HS-5 (cell line): ENCODE data around the gene TMEM94.
"Not testable (repeated sequence)": the region's sequence is repeated elsewhere in the genome, so short reads cannot be mapped to it uniquely, and the experiment has no call there.

Experiments
- DNase-seq: peaks from one replicate; pipeline ENCODE4 v3.0.0-alpha.2; 2012; ENCODE audit warnings: low read depth

The TMEM94 gene

DNA sequence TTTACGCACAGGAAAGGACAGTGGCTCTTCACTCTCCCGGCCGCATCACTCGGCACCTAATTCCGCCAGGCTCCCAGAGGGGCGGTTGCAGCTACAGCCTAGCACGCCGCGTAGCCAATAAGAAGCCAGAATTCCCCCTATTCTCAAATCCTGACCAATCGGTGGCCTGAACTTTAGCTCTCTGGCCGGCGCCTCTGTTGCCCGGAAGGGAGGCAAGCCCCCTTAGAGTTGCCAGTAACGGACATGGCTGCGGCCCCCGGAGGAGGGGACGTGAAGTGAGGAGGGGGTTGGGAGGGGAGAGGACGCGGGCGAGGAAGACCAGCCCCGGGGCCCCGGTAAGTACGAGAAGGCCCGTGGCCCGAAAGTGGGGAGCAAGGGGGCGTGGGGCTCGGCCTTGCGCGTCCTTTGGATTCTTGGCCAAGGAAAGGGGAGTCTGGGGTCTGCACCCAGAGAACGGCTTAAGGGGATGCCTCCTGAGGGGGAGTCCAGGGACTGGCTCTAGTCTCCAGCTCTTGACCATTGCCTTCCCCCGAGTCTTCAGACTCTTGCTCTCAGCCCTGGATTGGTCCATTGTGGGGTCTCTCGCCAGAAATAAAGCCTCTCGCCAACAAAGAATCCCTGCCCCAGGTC lies at the start of gene TMEM94:
TMEM94 (plus strand) TSS at position 219 of the 630 bp plus-strand sequence. CDS start 15,271 bp downstream, outside the sequence.
- peak; percentile 93 for DNase-seq

DNA sequence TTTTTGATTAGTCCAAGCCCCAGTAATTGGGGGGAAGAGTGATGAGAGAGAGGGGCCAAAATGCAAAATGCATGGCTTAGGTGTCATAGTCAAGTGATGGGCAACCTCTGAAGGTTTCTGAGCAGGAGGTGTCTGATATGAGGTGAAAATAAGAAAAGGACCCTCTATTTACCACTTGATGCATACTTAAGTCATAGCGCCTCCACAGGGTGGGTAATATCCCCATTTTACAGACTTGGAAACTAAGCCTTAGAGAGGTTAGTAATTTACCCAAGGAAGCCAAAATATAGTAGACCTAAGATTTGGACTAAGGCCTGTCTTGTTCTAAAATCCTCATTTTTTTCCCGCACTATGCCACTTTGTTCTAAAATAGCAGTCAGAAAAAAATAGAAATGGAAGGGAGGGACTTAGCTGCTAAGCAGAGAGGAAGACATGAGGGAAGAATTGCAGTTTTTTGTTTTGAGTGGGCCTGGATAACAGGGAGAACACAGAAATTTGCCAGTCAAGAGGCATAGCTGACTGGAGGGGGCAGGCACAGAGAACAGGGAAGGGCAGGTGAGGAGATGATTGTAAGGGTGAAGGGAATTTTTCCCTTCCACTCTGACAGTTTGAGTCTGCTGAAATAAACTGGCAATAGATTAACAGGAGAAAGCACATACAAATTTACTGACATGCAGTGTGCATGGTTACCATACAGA lies 48.6 kb upstream of the TMEM94 start:
- DNase-seq: no peak

DNA sequence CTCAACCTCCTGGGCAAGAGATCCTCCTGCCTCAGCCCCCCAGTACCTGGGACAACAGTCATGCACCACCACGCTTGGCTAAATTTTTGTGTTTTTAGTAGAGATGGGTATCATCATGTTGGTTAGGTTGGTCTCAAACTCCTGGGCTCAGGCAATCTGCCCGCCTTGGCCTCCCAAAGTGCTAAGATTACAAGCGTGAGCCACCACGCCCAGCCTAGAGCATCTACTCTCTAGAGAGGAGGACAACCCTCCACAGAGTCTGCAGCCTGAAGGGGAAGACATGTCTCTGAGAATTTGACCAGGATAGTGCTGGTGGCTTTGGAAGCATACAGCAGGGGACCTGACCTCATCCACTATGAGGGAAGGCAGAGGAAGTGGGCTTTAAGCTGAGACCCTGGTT lies 46.3 kb upstream of the TMEM94 start:
- DNase-seq: no peak

DNA sequence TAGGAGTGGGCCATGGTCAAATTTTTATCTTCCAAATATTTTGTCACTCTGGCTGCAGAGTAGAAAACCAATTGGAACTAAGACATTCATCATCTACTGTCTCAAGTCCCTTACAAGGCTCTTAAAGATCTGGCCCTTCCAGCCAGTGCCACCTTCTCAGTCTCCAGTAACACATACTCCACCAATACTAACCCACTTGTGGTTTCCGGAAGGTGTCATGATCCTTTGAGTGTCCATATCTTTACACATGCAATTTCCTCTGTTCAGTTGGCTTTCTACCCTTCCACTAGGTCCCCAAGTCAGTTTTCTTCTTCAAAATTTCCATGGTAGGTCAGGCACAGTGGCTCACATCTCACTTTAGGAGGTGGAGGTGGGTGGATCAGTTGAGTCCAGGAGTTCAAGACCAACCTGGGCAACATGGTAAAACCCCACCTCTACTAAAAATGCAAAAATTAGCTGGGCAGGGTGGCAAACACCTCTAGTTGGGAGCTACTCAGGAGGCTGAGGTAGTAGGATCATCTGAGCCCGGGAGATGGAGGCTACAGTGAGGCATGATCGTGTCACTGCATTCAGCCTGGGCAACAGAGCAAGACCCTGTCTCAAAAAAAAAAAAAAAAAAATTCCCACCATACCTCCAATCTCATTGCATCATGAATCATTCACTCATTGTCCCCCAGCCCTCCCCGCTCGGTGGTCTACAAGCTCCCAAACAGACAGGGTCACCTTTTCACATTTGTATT lies 44.9 kb upstream of the TMEM94 start:
- no peak for DNase-seq

DNA sequence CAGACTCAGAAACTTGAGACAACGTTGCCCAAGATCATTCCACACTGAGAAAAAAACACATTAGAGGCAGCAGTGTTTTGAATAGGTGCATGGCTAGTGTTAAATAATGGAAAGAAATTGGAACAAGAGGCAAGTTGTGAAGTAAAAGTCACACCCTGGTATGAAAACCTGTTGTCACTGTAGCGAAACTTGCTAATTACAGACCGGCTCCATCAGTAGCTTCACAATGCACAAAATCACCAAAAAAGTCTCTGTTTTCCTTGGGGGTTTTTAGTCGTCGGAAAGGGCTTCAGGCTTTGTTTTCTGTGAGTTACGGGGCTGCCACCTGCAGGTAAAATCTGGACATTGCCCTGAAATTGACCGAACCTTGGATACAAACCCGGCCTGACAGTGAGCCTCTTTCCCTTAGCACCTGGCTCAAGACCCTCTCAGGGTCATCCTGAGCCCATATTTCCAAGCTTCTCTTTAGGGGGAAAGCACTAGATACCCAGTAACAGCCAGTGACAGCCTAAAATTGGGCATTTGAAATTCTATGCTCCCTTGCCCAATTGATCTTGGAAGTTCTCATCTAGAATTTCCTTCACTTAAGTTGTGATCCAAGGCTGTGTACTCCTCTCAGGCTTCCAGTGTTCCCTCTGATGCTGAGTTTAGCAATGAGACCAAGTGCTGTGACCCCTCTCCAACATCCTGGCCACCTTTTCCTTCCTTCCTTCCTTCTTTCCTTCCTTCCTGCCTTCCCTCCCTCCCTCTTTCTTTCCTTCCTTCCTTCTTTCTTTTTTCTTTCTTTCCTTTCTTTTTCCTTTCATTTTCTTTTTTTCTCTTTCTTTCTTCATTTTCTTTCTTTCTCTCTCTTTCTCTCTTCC lies 43.7 kb upstream of the TMEM94 start:
- no peak for DNase-seq

DNA sequence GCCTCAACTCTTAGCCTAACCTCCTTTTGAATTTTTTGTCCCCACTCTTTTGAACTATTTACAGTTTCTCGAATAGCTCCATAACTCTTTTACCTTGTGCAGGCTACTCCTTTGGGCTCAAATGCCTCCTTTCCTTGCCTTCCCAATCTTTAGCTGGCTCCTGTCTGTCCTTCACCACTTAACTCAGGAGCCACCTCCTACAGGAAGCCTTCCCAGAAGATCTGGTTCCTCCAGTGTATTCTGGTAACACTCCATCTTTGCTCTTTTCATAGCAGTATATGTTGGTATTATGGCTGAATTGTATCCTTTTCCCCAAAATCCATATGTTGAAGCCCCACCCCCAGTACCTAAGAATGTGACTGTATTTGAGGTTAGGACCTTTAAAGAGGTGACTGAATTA lies 41.9 kb upstream of the TMEM94 start:
- DNase-seq: no peak

DNA sequence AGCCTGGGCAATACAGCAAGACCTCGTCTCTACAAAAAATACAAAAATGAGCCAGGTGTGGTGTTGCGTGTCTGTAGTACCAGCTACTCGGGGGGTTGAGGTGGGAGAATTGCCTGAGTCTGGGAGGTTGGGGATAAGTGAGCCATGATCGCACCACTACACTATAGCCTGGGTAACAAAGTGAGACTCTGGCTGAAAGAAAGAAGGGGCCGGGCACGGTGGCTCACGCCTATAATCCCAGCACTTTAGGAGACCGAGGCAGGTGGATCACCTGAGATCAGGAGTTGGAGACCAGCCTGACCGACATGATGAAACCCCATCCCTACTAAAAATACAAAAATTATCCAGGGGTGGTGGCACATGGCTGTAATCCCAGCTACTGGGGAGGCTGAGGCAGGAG lies 40.4 kb upstream of the TMEM94 start:
- no peak for DNase-seq

DNA sequence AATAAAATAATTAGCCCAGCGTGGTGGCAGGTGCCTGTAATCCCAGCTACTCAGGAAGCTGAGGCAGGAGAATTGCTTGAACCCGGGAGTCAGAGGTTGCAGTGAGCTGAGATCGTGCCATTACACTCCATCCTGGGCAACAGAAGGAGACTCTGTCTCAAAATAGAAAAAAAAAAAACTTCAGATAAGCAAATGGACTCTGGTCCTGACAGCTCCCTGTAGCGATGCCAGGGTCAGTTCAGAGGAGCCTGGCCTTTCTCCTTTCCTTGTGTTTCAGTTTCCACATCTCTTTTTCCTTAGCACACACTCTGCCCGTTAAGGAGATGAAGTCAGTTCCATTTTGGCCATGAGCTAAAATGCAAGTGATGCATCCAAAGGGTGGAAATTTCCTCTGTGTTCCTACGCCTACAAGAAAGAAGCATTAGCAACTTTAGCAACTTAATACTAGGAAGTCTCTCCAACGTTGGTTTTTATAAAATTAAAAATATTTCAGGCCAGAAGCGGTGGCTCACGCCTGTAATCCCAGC lies 39.3 kb upstream of the TMEM94 start:
- DNase-seq: no peak

DNA sequence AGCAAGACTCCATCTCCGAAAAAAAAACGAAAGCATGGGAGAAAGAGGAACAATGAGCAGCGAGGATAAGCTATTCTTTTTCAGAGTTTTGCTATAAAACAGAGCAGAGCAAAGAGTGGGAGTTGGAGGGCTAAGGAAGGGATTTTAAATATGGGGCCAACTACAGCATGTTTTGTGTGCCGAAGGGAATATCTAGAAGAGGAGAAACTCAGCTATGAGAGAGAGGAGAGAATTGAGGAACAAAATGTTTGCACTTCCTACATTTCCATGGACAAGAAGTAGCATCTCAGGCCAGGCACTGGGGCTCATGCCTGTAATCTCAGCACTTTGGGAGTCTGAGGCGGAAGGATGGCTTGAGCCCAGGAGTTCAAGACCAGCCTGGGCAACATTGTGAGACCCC lies 37.9 kb upstream of the TMEM94 start:
- no peak for DNase-seq

DNA sequence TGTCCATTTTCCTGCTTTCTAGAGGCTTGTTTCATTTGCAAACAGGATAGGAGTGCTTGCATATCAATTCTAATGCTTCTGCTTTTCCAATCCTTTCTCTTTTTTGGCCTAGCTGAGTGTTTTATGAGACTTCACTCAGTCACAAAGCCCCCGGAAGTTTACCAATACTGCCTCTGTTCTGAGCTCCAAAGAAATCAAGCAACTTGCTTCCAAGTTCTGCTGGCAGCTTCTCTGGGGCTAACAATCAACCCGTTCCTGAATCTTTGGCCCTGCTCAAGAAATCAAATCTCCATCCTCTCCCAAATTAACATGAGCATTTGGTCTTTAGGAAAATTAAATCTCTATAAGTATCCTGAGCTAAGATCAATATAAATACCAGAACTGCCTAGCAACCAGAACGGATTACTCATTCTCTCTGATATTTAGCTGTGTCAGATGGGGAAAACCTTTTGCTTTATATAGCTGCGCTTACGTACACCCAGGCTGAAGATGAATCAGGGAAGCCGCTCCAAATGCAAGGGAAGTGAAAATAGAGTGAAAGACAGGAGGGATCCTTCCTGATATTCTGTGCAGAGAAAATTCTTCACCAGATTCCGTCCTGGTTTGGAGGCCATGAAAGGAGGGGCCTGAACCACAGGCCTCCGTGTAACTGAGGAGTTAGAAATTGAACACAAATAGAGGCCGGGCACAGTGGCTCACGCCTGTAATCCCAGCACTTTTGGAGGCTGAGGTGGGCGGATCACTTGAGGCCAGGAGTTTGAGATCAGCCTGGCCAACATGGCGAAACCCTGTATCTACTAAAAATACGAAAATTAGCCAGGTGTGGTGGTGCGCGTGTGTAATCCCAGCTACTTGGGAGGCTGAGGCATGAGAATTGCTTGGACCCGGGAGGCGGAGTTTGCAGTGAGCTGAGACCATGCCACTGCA lies 27.6 kb upstream of the TMEM94 start:
- peak; percentile 71 for DNase-seq

DNA sequence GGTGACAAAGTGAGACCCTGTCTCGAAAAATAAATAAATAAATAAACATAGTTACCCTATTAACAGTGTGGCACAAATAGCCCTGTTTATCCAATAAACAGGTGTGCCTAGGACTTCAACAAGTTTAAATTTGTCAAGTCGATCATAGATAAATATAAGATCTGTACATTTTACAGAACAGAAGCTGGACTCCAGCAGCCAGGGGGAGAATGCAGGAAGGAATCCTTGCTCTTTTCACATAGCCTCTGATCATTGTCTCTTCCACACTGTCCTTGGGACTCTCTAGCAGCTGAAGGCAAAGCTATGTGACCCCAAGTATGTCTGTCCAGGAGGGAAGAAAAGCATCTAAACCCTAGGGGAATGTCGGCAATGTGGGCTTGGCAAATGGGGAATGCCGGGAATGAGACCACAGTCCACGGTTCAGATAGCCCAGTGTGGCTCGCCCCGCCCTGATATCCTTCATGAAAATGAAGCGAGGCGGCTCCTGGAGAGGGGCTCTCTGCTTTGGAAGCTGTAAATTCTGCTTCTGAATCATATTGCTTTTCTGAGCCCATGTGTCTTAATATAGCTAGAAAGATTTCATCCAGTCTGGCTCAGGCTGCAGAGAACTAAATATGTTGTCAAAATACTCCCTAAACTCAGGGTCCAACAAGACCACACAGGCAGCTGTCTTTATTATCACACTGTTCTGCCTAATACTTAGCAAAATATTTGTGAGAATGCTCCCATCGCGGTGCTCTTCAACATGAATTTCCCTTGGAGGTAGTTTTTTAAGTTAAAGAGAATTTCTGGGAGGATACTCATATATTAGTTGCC lies 26.1 kb upstream of the TMEM94 start:
- DNase-seq: no peak

DNA sequence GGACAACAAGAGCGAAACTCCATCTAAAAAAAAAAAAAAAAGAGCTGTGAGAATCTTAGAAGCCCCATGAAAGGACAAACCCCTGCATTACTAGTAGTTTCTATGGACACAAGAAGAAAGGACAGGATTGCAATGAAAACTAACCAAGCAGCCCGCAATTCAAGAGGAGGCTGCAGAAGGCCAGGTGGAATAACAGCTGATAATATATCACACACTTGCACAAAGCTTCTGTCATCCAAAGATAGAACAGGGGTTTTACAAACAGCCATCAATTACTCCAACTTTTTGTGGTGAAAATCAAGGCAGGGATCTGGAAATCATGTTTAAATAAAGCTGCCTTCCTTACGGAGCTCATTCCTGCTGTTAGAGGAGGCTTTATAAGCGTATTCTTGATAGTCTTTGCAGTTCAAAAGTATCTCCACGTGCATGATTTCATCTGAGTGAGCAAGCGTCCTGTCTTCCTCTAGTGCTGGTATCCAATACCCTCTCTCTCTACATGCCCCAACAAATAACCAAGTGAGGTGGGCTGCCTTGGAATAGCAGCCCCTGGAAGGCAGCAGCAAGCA lies 23.1 kb upstream of the TMEM94 start:
- DNase-seq: no peak

DNA sequence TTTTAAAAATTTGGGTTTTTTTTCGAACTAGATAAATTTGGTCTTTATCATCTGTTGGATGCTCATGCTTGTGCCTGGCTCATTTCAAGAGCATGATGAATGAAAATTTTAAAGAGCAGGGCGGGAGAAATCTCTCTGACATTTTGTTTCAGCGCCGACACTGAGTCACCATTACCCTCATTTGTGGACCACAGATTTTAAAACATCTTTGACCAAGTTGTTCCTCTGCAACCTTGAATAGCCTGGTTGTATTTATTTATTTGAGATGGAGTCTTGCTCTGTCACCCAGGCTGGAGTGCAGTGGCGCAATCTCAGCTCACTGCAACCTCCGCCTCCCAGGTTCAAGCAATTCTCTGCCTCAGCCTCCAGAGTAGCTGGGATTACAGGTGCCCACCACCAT lies 22.0 kb upstream of the TMEM94 start:
- DNase-seq: not testable (repeated sequence)

DNA sequence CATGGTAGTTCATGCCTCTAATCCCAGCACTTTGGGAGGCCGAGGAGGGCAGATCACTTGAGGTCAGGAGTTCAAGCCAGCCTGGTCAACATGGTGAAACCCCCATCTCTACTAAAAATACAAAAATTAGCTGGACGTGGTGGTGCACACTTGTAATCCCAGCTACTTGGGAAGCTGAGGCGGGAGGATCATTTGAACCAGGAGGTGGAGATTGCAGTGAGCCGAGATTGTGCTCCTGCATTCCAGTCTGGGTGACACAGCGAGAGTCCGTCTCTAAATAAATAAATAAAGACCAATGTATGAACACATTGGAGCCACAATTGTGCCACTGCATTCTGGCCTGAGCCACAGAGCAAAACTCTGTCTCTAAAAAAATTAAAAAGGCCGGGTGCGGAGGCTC lies 19.0 kb upstream of the TMEM94 start:
- not testable (repeated sequence) for DNase-seq

DNA sequence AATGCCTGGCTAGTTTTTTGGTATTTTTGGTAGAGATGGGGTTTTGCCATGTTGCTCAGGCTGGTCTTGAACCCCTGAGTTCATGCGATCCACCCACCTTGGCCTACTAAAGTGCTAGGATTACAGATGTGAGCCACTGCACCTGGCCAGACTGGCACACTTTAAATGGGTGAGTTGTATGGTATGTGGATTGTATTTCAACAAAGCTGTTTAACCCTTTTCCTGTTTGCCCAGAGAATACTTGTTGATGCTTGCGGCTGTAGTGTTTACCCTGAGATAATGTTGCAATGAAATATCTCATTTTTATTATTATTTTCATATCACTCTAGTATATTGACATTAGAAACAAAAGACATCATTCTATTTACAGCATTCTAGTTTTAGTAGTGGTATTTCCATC lies 17.1 kb upstream of the TMEM94 start:
- no peak for DNase-seq

DNA sequence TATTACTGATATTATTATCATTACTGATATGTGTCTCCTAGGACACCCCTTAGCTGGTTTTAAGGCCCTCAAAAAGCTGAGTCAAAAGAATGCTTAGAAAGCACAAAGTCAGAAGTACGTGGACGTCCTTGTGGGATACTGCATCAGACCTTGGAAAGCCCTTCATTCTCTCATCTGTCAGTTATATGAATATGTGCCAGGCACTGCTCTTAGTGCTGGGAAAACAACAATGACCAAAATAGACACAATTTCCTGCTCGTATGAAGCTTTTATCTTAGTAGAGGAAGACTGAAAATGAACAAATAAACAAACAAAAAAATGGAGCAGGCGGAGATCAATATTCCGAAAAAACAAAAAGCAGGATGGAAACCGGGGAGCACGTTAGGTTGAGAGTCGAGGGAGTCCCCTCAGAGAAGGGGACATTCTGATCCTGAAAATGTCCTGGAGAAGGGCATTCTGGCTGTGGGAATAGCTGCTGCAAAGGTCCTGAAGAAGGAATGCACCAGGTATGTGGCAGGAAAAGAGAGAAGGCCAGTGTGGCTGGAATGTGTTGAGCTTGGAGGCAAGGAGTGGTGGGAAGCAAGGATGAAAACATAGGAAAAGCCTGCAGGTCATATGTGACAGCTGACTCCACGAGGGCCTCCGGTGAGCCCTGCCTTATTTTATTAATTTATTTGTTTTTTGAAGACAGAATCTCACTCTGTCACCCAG lies 15.5 kb upstream of the TMEM94 start:
- DNase-seq: no peak

DNA sequence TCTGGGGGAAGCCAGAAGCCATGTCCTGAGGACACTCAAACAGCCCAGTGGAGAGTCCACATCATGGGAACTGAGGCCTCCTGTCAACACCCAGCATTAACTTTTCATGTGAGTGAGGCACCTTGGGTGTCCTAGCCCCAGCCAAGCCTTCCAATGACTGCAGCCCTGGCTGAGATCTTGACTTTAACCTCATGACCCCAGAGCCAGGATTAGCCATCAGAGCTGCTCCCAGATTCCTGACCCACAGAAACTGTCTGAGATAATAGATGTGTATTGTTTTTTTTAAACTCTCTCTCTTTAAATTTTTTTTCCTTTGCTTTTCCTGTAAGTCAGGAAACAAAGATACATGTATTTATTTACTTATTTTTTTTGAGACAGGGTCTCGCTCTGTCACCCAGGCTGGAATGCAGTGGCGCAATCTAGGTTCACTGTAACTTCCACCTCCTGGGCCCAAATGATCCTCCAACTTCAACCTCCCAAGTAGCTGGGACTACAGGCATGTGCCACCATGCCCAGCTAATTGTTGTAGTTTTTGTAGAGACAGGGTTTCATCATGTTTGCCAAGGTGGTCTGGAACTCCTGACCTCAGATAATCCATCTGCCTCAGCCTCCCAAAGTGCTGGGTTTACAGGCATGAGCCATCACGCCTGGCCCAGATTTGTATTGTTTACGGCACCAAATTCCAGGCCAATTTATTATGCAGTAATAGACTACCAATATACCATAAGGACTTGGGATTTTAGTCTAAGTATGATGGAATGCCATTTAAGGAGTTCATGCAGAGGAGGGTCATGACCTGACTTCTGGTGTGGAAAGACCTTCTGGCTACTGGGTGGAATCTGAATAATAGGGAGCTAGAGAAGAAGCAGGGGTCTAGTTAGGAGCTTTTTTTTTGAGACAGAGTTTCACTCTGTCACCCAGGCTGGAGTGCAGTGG lies 14.0 kb upstream of the TMEM94 start:
- no peak for DNase-seq

DNA sequence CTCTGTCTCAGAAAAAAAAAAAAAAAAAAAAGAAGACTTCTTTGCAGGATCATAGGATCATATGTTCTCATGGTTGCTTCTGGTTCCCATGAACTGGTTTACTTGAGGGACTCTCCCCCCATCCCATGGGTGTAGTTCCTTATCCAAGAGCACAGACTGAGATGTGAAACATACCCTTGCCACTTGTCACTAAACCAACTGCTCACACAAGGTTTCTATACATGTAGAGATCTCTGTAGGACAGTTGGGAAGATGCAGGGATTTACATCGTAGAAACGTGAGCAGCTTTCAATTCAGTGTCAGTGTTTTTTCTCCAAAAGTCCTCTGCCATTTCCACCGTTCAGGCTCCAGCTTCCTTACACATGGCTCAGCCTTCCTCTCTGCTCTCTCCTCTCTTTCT lies 11.1 kb upstream of the TMEM94 start:
- no peak for DNase-seq
